ENCODE measurements around the gene GMDS.

Gene GMDS

DNA sequence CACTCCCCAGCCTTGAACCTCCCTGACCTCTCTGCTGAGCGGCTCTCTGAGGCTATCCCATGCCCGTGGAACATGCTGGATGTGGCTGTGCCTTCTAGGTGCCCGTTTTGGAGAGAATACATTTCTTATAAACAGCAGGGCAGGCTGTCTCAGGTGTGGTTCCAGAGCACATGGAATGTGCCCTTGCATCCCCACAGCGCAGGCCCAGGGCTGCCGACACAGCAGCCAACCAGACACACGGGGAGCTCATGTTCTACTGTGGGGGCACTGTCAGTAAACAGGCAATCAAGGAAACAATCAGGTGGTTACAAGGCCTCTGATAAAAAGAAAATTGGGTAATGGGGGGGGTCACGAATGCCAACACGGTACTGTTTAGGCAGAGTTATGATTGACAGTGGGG is 604.9 kb downstream of the GMDS start:
- no peak for TF ChIP-seq EZH2 (optimal IDR thresholded peaks at IDR 0.05; ENCODE audit: low read depth, low read length)
- TF ChIP-seq EZH2phosphoT487 (IDR thresholded peaks at IDR 0.05; ENCODE audit: low read length): no peak
- TF ChIP-seq, protein P1, sequence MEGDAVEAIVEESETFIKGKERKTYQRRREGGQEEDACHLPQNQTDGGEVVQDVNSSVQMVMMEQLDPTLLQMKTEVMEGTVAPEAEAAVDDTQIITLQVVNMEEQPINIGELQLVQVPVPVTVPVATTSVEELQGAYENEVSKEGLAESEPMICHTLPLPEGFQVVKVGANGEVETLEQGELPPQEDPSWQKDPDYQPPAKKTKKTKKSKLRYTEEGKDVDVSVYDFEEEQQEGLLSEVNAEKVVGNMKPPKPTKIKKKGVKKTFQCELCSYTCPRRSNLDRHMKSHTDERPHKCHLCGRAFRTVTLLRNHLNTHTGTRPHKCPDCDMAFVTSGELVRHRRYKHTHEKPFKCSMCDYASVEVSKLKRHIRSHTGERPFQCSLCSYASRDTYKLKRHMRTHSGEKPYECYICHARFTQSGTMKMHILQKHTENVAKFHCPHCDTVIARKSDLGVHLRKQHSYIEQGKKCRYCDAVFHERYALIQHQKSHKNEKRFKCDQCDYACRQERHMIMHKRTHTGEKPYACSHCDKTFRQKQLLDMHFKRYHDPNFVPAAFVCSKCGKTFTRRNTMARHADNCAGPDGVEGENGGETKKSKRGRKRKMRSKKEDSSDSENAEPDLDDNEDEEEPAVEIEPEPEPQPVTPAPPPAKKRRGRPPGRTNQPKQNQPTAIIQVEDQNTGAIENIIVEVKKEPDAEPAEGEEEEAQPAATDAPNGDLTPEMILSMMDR (IDR thresholded peaks at IDR 0.05; ENCODE audit: low read length): no peak
- Histone ChIP-seq H3K4me1 (ENCODE audit: low read length) (no peaks in the 10 kb centered on the region), H3K4me3 (ENCODE audit: low read length) (no peak overlapping the region), H3K9me2 (replicated peaks; ENCODE audit: insufficient read depth, low read length) (no peaks in the 10 kb centered on the region), H3K36me3 (replicated peaks; ENCODE audit: insufficient read depth, low read length) (no peaks in the 10 kb centered on the region), H2AFZ (ENCODE audit: low read length) (no peak overlapping the region), H3K4me2 (ENCODE audit: low read depth, low read length) (no peak overlapping the region), H3K9ac (ENCODE audit: low read length) (no peak overlapping the region), H3F3A (ENCODE audit: insufficient read depth, low read length) (no peaks in the 10 kb centered on the region), H3K9me3 (replicated peaks; ENCODE audit: insufficient read depth, low read length) (no peaks in the 10 kb centered on the region), H4K20me1 (ENCODE audit: insufficient read depth, low read length) (no peaks in the 10 kb centered on the region), H3K27me3 (replicated peaks; ENCODE audit: insufficient read depth, low read length) (no peaks in the 10 kb centered on the region), H3K79me2 (ENCODE audit: low read length) (no peaks in the 10 kb centered on the region), H3K27ac (ENCODE audit: low read length) (no peak overlapping the region)
- DNase-seq: no peak

DNA sequence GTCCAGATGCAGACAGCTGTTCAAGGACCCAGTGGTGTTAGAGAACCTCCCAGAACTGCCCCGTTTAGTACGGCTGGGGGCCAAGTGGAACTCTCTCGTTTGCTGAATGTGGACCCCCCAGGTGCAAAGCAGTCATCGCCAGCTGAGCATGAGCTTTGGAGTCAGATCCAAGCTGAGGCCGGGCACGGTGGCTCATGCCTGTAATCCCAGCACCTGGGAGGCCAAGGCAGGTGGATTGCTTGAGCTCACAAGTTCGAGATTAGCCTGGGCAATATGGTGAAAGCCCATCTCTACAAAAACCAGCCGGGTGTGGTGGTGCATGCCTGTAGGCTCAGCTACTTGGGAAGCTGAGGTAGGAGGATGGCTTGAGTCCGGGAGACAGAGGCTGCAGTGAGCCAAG is 606.0 kb downstream of the GMDS start:
- no peaks in the 10 kb centered on the region for H3F3A ChIP-seq (ENCODE audit: insufficient read depth, low read length)
- H3K9me2 ChIP-seq (replicated peaks; ENCODE audit: insufficient read depth, low read length): no peaks in the 10 kb centered on the region
- TF ChIP-seq, protein P1 (IDR thresholded peaks at IDR 0.05; ENCODE audit: low read length): no peak
- no peak for TF ChIP-seq EZH2phosphoT487 (IDR thresholded peaks at IDR 0.05; ENCODE audit: low read length)
- no peak for TF ChIP-seq EZH2 (optimal IDR thresholded peaks at IDR 0.05; ENCODE audit: low read depth, low read length)
- no peak overlapping the region for H3K9ac ChIP-seq (ENCODE audit: low read length)
- H3K4me1 ChIP-seq (ENCODE audit: low read length): no peaks in the 10 kb centered on the region
- H4K20me1 ChIP-seq (ENCODE audit: insufficient read depth, low read length): no peaks in the 10 kb centered on the region
- no peak overlapping the region for H3K4me2 ChIP-seq (ENCODE audit: low read depth, low read length)
- H3K27ac ChIP-seq (ENCODE audit: low read length): no peak overlapping the region
- no peaks in the 10 kb centered on the region for H3K79me2 ChIP-seq (ENCODE audit: low read length)
- H3K36me3 ChIP-seq (replicated peaks; ENCODE audit: insufficient read depth, low read length): no peaks in the 10 kb centered on the region
- DNase-seq: no peak
- H3K4me3 ChIP-seq (ENCODE audit: low read length): no peak overlapping the region
- no peaks in the 10 kb centered on the region for H3K27me3 ChIP-seq (replicated peaks; ENCODE audit: insufficient read depth, low read length)
- H2AFZ ChIP-seq (ENCODE audit: low read length): no peak overlapping the region
- H3K9me3 ChIP-seq (replicated peaks; ENCODE audit: insufficient read depth, low read length): no peaks in the 10 kb centered on the region

DNA sequence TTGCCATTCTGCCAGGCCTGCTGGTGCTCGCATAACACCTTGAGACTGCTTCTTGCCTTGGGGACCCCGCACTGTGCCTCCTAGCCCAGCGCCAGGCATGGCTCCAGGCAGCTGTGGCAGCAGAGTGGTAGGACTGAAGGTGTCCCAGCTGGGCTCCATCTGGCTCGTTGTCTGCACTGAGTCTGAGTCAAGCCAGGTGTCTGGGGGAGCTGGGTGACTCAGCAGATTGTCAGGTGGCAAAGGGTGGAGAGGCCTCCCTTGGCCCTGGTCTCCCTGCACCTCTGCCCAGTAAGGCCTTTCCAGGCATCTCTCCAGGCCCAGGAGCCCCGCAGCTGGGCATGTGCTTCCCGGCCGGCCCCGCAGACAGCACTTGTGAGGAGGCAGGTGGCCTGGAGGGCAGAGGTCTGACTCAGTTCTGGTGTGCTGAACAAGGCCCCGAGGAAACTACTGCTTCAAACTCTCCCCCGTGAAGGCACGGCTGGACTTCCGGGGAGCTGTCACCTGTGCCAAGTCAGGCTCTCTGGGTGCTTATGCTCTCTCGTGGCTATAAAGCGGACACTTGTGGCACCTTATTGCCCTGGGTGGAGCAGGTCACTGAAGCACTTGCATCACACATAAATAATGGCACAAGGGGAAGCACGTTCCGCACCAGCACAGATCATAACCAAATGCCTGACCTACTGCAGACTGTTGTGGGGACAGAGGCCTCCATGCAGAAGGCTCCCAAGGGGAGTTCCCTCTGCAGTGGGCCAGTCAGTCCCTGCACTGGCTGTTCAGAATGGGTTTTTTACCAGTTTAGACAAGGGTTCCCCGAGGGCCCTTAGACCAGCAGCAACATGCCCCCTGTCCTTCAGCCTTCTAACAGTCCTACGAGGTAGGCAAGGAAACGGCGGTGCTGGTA is 608.2 kb downstream of the GMDS start:
- Histone ChIP-seq H3K36me3 (replicated peaks; ENCODE audit: insufficient read depth, low read length) (no peaks in the 10 kb centered on the region), H3K4me3 (ENCODE audit: low read length) (no peak overlapping the region), H3K27me3 (replicated peaks; ENCODE audit: insufficient read depth, low read length) (no peaks in the 10 kb centered on the region), H3K79me2 (ENCODE audit: low read length) (no peaks in the 10 kb centered on the region), H2AFZ (ENCODE audit: low read length) (no peak overlapping the region), H3K4me1 (ENCODE audit: low read length) (no peaks in the 10 kb centered on the region), H3K27ac (ENCODE audit: low read length) (no peak overlapping the region), H3K4me2 (ENCODE audit: low read depth, low read length) (no peak overlapping the region), H3K9me2 (replicated peaks; ENCODE audit: insufficient read depth, low read length) (no peaks in the 10 kb centered on the region), H3K9ac (ENCODE audit: low read length) (no peak overlapping the region), H4K20me1 (ENCODE audit: insufficient read depth, low read length) (no peaks in the 10 kb centered on the region), H3K9me3 (replicated peaks; ENCODE audit: insufficient read depth, low read length) (no peaks in the 10 kb centered on the region), H3F3A (ENCODE audit: insufficient read depth, low read length) (no peaks in the 10 kb centered on the region)
- TF ChIP-seq EZH2phosphoT487 (IDR thresholded peaks at IDR 0.05; ENCODE audit: low read length): no peak
- TF ChIP-seq, protein P1 (IDR thresholded peaks at IDR 0.05; ENCODE audit: low read length): no peak
- no peak for TF ChIP-seq EZH2 (optimal IDR thresholded peaks at IDR 0.05; ENCODE audit: low read depth, low read length)
- no peak for DNase-seq
